HPDE6-E6E7 (cell line): Measurements from ENCODE around the gene HIP1R.

Source experiments
- DNase-seq: peaks from one replicate; pipeline ENCODE4 v3.0.0; 2011; ENCODE audit warnings: missing footprints; ENCODE audit errors: extremely low spot score

HIP1R gene

GRCh38 chr12:122847516-122847836 is 12.2 kb downstream of the HIP1R start:
- DNase-seq, result no peak

GRCh38 chr12:122847921-122848421 is 12.7 kb downstream of the HIP1R start:
- DNase-seq, result no peak

- DNase-seq, result no peak
Observed at GRCh38 chr12:122848471-122849351, 13.5 kb downstream of the HIP1R start.

GRCh38 chr12:122849352-122850047 is 14.2 kb downstream of the HIP1R start:
- no peak for DNase-seq

- DNase-seq, result no peak
Observed at GRCh38 chr12:122850048-122850445, 14.8 kb downstream of the HIP1R start.

GRCh38 chr12:122850695-122851350 is 15.6 kb downstream of the HIP1R start:
- no peak for DNase-seq

- DNase-seq, result peak; percentile 85
Observed at GRCh38 chr12:122851820-122852219, 16.6 kb downstream of the HIP1R start.

- DNase-seq, result no peak
Observed at GRCh38 chr12:122852336-122853275, 17.3 kb downstream of the HIP1R start.

GRCh38 chr12:122853582-122854245 is 18.5 kb downstream of the HIP1R start:
- DNase-seq, result no peak

- DNase-seq, result no peak
Observed at GRCh38 chr12:122854554-122854953, 19.3 kb downstream of the HIP1R start.

- no peak for DNase-seq
Observed at GRCh38 chr12:122855071-122855829, 20.0 kb downstream of the HIP1R start.

GRCh38 chr12:122855928-122856831 is 20.9 kb downstream of the HIP1R start:
- DNase-seq, result no peak

- no peak for DNase-seq
Observed at GRCh38 chr12:122856999-122857671, 21.9 kb downstream of the HIP1R start.

GRCh38 chr12:122858171-122858570 is 22.9 kb downstream of the HIP1R start:
- no peak for DNase-seq

GRCh38 chr12:122858591-122859302 is 23.5 kb downstream of the HIP1R start:
- DNase-seq, result no peak

GRCh38 chr12:122859303-122860039 is 24.2 kb downstream of the HIP1R start:
- no peak for DNase-seq
